Type B pancreatic cell (in vitro differentiated cells): ENCODE data around the gene PTPRM. TPM values are rescaled to one million over a fixed set of nuclear protein-coding genes. Genes with fewer than 3 reads are reported as not detected.

ENCODE experiments used
- DNase-seq: peaks from one replicate; pipeline ENCODE4 v3.0.0; 2021; ENCODE audit warnings: mixed read lengths; ENCODE audit not compliant: unreplicated experiment; ENCODE audit errors: extremely low spot score
- H3K27ac Mint-ChIP-seq: 2 replicates; pipeline ENCODE4 v1.8.0; 2021; ENCODE audit warnings: mild to moderate bottlenecking, mixed read lengths
- H3K27me3 Mint-ChIP-seq: 2 replicates; pipeline ENCODE4 v1.8.0; 2021; ENCODE audit warnings: mixed read lengths
- H3K36me3 Mint-ChIP-seq: 2 replicates; pipeline ENCODE4 v1.8.0; 2021; ENCODE audit warnings: mixed read lengths
- H3K4me1 Mint-ChIP-seq: one replicate; pipeline ENCODE4 v1.8.0; 2021; ENCODE audit warnings: mixed read lengths; ENCODE audit not compliant: unreplicated experiment
- H3K4me3 Mint-ChIP-seq: 2 replicates; pipeline ENCODE4 v1.8.0; 2021; ENCODE audit warnings: mild to moderate bottlenecking, mixed read lengths
- H3K9me3 Mint-ChIP-seq: 2 replicates; pipeline ENCODE4 v1.8.0; 2021; ENCODE audit warnings: mixed read lengths
- total RNA-seq: library from RNA; stranded (reverse); gene quantifications from 2 replicates; pipeline ENCODE4 v1.2.1, GENCODE V29; 2021; ENCODE audit warnings: low replicate concordance
- TF ChIP-seq, protein P1 (sequence below): fragments of 200-600 bp; sonication (generic); conservative IDR thresholded peaks from 2 replicates; pipeline ENCODE4 v1.5.0; 2021; ENCODE audit warnings: antibody characterized with exemption, mild to moderate bottlenecking

The PTPRM gene
- total RNA-seq, 1 donor from 2014 or later: 18.6 TPM

DNA sequence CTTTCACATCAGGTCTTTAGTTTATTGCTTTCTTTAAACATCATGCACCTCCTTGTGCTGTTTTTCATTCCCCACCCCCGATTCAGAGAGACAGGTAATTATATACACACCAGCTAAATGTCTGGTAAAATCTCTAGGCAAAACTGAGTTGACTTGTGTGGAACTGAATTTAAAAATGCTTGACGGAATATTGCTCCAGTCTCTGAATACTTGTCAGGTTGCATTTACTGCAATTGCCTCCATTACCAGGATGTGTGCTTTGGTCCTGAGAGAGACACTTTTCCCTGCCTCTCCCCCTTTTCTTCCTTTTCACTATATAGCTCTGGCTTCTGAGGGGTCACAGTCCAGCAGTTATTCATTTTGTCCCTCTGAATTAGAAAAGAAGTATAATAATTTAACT, 104.0 kb downstream of the PTPRM start:
- no peak for DNase-seq
- Mint-ChIP-seq H3K4me1 (no peaks in the 10 kb centered on the region), H3K9me3 (no peaks in the 10 kb centered on the region), H3K36me3 (no peaks in the 10 kb centered on the region), H3K4me3 (no peak overlapping the region), H3K27me3 (no peaks in the 10 kb centered on the region), H3K27ac (no peak overlapping the region)
- TF ChIP-seq, protein P1, sequence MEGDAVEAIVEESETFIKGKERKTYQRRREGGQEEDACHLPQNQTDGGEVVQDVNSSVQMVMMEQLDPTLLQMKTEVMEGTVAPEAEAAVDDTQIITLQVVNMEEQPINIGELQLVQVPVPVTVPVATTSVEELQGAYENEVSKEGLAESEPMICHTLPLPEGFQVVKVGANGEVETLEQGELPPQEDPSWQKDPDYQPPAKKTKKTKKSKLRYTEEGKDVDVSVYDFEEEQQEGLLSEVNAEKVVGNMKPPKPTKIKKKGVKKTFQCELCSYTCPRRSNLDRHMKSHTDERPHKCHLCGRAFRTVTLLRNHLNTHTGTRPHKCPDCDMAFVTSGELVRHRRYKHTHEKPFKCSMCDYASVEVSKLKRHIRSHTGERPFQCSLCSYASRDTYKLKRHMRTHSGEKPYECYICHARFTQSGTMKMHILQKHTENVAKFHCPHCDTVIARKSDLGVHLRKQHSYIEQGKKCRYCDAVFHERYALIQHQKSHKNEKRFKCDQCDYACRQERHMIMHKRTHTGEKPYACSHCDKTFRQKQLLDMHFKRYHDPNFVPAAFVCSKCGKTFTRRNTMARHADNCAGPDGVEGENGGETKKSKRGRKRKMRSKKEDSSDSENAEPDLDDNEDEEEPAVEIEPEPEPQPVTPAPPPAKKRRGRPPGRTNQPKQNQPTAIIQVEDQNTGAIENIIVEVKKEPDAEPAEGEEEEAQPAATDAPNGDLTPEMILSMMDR: no peak

- Mint-ChIP-seq H3K27me3 (no peaks in the 10 kb centered on the region), H3K4me1 (no peaks in the 10 kb centered on the region), H3K27ac (no peak overlapping the region), H3K4me3 (no peak overlapping the region), H3K36me3 (no peaks in the 10 kb centered on the region), H3K9me3 (no peaks in the 10 kb centered on the region)
- no peak for DNase-seq
- TF ChIP-seq, protein P1: no peak
Observed at GRCh38 chr18:7676253-7676873, 109.2 kb downstream of the PTPRM start.

GRCh38 chr18:7677001-7677400, 109.9 kb downstream of the PTPRM start:
- H3K36me3 Mint-ChIP-seq: no peaks in the 10 kb centered on the region
- no peaks in the 10 kb centered on the region for H3K4me1 Mint-ChIP-seq
- H3K27ac Mint-ChIP-seq: no peak overlapping the region
- no peaks in the 10 kb centered on the region for H3K27me3 Mint-ChIP-seq
- no peak overlapping the region for H3K4me3 Mint-ChIP-seq
- TF ChIP-seq, protein P1: no peak
- H3K9me3 Mint-ChIP-seq: no peaks in the 10 kb centered on the region
- DNase-seq: no peak

- Mint-ChIP-seq H3K36me3 (no peaks in the 10 kb centered on the region), H3K4me1 (no peaks in the 10 kb centered on the region), H3K27ac (no peak overlapping the region), H3K27me3 (no peaks in the 10 kb centered on the region), H3K9me3 (no peaks in the 10 kb centered on the region), H3K4me3 (no peak overlapping the region)
- no peak for DNase-seq
- TF ChIP-seq, protein P1: no peak
Observed at GRCh38 chr18:7677424-7677823, 110.3 kb downstream of the PTPRM start.

GRCh38 chr18:7678389-7678788, 111.3 kb downstream of the PTPRM start:
- no peaks in the 10 kb centered on the region for H3K4me1 Mint-ChIP-seq
- TF ChIP-seq, protein P1: no peak
- H3K9me3 Mint-ChIP-seq: no peaks in the 10 kb centered on the region
- no peak overlapping the region for H3K4me3 Mint-ChIP-seq
- no peaks in the 10 kb centered on the region for H3K36me3 Mint-ChIP-seq
- no peak overlapping the region for H3K27ac Mint-ChIP-seq
- DNase-seq: no peak
- no peaks in the 10 kb centered on the region for H3K27me3 Mint-ChIP-seq

GRCh38 chr18:7678801-7679200, 111.7 kb downstream of the PTPRM start:
- DNase-seq: no peak
- no peak overlapping the region for H3K27ac Mint-ChIP-seq
- H3K27me3 Mint-ChIP-seq: no peaks in the 10 kb centered on the region
- H3K4me3 Mint-ChIP-seq: no peak overlapping the region
- H3K9me3 Mint-ChIP-seq: no peaks in the 10 kb centered on the region
- TF ChIP-seq, protein P1: no peak
- H3K4me1 Mint-ChIP-seq: no peaks in the 10 kb centered on the region
- no peaks in the 10 kb centered on the region for H3K36me3 Mint-ChIP-seq
